ENCODE results near the gene AKAP11.

DNA sequence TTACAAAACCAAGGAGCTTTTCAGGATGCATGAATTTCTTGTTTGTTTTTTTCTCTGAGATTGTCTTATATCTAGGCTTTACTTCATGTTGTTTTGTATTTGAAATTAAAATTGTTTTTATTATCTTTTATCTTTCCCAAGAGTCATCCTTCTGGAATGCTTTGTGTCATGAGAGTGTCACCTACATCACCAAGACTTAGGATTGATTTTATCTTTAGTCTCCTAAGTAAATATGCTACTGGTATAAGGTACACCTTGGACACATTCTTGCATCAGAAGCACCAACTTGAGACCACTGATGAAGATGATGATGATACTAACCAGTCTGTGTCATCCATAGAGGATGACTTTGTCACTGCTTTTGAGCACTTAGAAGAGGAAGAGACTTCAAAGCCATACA is 26.4 kb downstream of the AKAP11 start:
- TF ChIP-seq SIN3A (IDR thresholded peaks at IDR 0.05; ENCODE audit: borderline replicate concordance, low read depth, low read length) (no peak), FOXK1 (CRISPR knock-in tag; IDR thresholded peaks at IDR 0.05; ENCODE audit: borderline replicate concordance, low read depth) (no peak)
